GM12865 (cell line): Measurements from ENCODE around the gene TIMP3.

ENCODE experiments used
- DNase-seq: peaks from one replicate; pipeline ENCODE4 v3.0.0; 2010; ENCODE audit warnings: low read depth
- H3K4me3 ChIP-seq: 2 replicates; pipeline ENCODE4 v1.5.1; 2011; ENCODE audit warnings: mild to moderate bottlenecking, low read depth, low read length, control low read depth
- TF ChIP-seq, protein P1 (sequence below): IDR thresholded peaks from 2 replicates; pipeline ENCODE4 v1.5.1; 2011; ENCODE audit warnings: low read length, control low read depth, low read depth, inconsistent platforms; ENCODE audit not compliant: insufficient read depth; ENCODE audit errors: missing control alignments

TIMP3 gene

DNA sequence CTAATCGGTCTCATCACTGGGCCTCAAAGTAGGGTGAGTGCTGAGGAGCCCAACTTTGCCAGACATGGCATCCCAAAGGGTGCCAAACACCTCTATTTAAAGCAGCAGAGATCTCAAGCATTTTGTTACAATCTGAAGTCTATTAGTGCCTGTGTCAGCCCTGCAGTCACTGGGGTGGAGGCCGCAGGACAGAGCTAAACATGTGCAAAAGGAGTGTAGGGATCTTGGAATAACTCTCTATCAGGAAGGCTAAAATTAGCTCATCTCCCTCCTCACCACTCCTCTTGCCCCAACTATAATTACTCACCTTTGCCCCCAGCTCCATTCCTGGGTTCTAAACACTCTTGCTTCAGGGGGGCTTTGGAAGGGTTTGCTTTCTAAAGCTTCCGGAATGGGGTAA lies 87.5 kb downstream of the TIMP3 start:
- DNase-seq, result no peak
- H3K4me3 ChIP-seq, result no peak overlapping the region
- TF ChIP-seq, protein P1, sequence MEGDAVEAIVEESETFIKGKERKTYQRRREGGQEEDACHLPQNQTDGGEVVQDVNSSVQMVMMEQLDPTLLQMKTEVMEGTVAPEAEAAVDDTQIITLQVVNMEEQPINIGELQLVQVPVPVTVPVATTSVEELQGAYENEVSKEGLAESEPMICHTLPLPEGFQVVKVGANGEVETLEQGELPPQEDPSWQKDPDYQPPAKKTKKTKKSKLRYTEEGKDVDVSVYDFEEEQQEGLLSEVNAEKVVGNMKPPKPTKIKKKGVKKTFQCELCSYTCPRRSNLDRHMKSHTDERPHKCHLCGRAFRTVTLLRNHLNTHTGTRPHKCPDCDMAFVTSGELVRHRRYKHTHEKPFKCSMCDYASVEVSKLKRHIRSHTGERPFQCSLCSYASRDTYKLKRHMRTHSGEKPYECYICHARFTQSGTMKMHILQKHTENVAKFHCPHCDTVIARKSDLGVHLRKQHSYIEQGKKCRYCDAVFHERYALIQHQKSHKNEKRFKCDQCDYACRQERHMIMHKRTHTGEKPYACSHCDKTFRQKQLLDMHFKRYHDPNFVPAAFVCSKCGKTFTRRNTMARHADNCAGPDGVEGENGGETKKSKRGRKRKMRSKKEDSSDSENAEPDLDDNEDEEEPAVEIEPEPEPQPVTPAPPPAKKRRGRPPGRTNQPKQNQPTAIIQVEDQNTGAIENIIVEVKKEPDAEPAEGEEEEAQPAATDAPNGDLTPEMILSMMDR, result no peak

DNA sequence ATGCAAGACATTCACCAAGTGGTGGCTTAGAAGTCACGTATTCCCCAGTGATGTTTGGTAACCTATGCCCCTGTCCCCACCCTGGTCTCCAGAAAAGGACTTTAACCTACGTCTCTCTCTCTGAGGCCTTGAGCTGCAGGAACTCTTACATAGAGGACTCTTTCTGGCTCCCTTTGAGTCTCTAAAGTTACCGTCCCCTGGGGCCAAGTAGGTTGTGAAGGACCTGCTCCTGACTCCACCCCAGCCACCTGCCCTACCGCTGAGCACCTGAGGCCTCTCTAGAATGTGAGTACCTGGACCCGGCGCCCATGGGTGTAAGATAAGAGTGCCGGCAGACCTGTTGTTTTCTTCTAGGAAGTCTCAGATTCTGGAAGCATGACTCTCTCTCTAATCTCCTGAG lies 95.4 kb downstream of the TIMP3 start:
- no peak overlapping the region for H3K4me3 ChIP-seq
- no peak for DNase-seq
- TF ChIP-seq, protein P1, result no peak

DNA sequence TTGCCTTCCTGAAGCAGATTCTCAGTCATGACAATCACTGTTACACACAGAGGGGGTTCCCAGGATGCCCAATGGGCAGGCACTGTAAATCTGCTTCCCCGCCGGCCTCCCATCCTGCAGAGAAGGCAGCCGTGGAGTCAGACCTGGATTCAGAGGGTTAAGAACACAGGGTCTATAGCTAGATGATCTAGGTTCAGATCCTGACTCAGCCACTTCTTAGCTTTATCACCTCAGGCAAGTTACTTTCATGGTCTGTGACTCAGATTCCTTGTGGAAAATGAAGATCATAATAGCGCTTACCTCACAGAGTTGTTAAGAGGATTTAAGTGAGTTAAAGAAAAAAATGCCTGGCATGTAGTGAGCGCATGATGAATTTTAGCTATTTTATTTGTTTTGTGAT lies 95.9 kb downstream of the TIMP3 start:
- no peak for DNase-seq
- no peak overlapping the region for H3K4me3 ChIP-seq
- TF ChIP-seq, protein P1, result no peak

DNA sequence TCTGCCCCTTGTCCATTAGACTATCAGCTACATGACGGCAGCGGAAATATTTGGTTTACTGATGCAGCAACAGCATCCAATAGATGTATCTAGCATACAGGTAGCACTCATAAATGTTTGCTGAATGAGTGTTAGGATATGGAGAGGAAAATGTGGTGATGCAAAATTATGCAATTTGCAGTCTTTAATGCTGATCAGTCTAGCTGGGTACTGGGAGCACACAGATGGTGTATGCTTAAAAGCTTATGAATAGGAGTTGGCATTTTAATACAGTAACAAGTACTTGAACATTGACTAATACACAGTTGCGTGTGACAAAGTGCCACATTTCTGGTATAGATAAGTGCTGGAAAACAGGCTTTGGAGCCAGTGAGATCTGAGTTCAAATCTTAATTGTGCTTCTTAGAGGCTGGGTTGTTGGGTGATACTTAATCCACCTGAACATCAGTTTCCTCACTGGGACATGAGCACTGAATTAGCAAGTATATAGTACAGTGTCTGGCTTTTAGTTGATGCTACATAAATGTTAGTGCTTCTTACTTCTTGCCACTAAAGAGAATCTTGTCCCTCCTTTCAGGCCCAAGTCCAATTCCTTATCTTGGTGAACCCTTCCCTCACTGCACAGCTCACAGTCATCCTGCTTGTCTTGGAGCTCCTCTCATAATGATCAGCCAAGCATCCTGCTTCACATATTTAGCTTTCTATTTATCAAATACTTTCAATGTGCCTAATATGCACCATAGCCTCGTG lies 99.6 kb downstream of the TIMP3 start:
- DNase-seq, result no peak
- TF ChIP-seq, protein P1, result no peak
- no peak overlapping the region for H3K4me3 ChIP-seq

DNA sequence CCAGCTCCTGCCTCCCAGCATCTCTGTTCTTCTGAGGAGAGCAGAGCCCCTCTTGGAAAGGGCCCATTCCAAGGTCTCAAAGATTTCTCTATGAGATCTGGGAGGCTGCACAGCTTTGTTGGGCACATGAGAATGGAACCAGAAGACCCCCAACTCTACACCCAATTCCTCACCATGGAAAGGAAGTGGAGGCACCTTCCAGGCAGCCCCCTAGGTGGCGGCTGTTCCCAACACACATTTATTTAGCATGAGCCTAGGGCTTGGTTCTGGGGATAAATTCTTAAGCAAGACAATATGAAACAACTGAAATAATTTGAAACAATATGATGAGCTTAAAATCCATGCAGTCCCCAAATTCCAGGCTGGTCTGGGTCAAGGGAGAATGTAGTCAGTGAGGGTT lies 100.4 kb downstream of the TIMP3 start:
- no peak overlapping the region for H3K4me3 ChIP-seq
- no peak for DNase-seq
- TF ChIP-seq, protein P1, result no peak

DNA sequence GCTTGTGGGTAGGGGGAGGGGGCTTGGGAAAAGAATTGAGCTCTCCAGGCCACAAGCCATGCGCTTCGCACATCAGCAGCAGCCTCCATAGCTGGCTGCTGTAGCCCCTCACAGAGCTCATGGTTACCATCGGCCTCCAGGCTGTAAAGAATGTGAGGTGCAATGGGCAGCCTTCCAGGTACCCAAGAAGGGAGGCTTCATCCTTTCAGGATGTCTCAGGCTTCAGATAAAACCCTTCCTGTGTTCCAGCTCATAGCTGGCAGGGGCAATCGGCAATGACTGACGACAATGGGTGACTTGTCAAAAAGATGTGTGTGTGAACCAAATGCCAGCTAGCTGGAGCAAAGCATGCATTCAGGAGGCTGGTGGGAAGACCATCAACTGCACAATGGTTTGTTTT lies 102.0 kb downstream of the TIMP3 start:
- TF ChIP-seq, protein P1, result no peak
- DNase-seq, result no peak
- H3K4me3 ChIP-seq, result no peak overlapping the region

DNA sequence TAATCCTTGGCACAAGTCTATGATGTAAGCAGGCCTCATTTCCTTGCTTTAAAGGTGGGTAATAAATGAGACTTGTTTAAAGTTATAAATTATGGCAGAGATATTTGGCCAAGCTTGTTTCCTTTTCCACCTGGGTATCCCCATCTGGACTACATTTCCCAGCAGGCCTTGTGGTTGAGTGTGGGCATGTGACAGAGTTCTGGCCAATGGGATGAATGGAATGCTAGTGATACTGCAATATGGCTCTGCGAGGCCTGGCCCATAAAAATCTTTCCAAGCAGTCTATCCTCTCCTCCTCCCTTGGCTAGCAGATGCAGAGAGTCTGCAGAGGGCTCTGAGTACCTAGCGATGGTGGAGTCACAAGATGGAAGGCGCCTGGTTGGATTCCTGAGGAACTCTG lies 102.5 kb downstream of the TIMP3 start:
- TF ChIP-seq, protein P1, result no peak
- H3K4me3 ChIP-seq, result no peak overlapping the region
- DNase-seq, result peak; percentile 28
